Ectodermal cell (in vitro differentiated cells): Measurements from ENCODE around the gene SLC38A10.

Experiments used
- H3K27ac ChIP-seq: 2 replicates; pipeline ENCODE4 v1.7.0; 2013; ENCODE audit warnings: mild to moderate bottlenecking, low read depth, low read length; ENCODE audit not compliant: insufficient read depth, poor library complexity, severe bottlenecking
- H3K27me3 ChIP-seq: 2 replicates; pipeline ENCODE4 v1.7.0; 2013; ENCODE audit warnings: mild to moderate bottlenecking, low read length; ENCODE audit not compliant: insufficient read depth, control insufficient read depth, poor library complexity, severe bottlenecking
- H3K36me3 ChIP-seq: one replicate; pipeline ENCODE4 v1.7.0; 2013; ENCODE audit warnings: low read length; ENCODE audit not compliant: control insufficient read depth, insufficient read depth
- H3K4me1 ChIP-seq: one replicate; pipeline ENCODE4 v1.7.0; 2013; ENCODE audit warnings: low read length; ENCODE audit not compliant: control insufficient read depth, insufficient read depth
- H3K4me3 ChIP-seq: 2 replicates; pipeline ENCODE4 v1.7.0; 2013; ENCODE audit warnings: low read depth, low read length, control low read depth; ENCODE audit not compliant: insufficient read depth
- H3K9me3 ChIP-seq: 2 replicates; pipeline ENCODE4 v1.7.0; 2013; ENCODE audit warnings: mild to moderate bottlenecking, low read length, moderate library complexity; ENCODE audit not compliant: control insufficient read depth
- WGBS, 2 experiments: methylation state at CpG; one replicate each; pipeline ENCODE4 v1.1.7; 2013; ENCODE audit warnings: missing lambda C conversion rate in 2 of 2; 5-methylcytosine and 5-hydroxymethylcytosine counted together

Gene SLC38A10

GRCh38 chr17:81240761-81241160 lies 54.3 kb downstream of the SLC38A10 start:
- Histone ChIP-seq H3K9me3 (no peaks in the 10 kb centered on the region), H3K36me3 (no peaks in the 10 kb centered on the region), H3K4me3 (no peak overlapping the region), H3K4me1 (peaks cover 12% of the 10 kb centered on the region), H3K27me3 (no peaks in the 10 kb centered on the region), H3K27ac (no peak overlapping the region)
- 94% methylated on average over 8 of the region's 8 CpGs for WGBS, 2 experiments

- Histone ChIP-seq H3K4me1 (peaks cover 12% of the 10 kb centered on the region), H3K4me3 (peak overlapping the region; percentile 96), H3K9me3 (no peaks in the 10 kb centered on the region), H3K27ac (no peak overlapping the region), H3K36me3 (no peaks in the 10 kb centered on the region), H3K27me3 (no peaks in the 10 kb centered on the region)
- 21 to 22% methylated on average over 37 of the region's 37 CpGs for WGBS, 2 experiments
Observed at GRCh38 chr17:81239714-81240555, 55.2 kb downstream of the SLC38A10 start.

GRCh38 chr17:81238815-81239713 lies 56.0 kb downstream of the SLC38A10 start, which contains the start of the genes NDUFAF8 and TEPSIN:
Gene NDUFAF8 (plus strand): TSS chr17:81239318. CDS start chr17:81239364, 46 bp downstream.
Gene TEPSIN (minus strand): TSS chr17:81239055. CDS start chr17:81239033, 22 bp downstream.
- Histone ChIP-seq H3K27ac (no peak within 1 kb of the TSS), H3K9me3 (no peaks in the 10 kb centered on the region), H3K4me1 (peaks cover 12% of the 10 kb centered on the region), H3K27me3 (no peaks in the 10 kb centered on the region), H3K4me3 (peak within 1 kb of the TSS; percentile 96), H3K36me3 (no peaks in the 10 kb centered on the region)
- WGBS, 2 experiments, result 0% methylated on average over 100 of the region's 100 CpGs

GRCh38 chr17:81238490-81238814 lies 56.7 kb downstream of the SLC38A10 start:
- Histone ChIP-seq H3K36me3 (no peaks in the 10 kb centered on the region), H3K4me1 (peaks cover 12% of the 10 kb centered on the region), H3K27ac (no peak overlapping the region), H3K4me3 (peak overlapping the region; percentile 96), H3K27me3 (no peaks in the 10 kb centered on the region), H3K9me3 (no peaks in the 10 kb centered on the region)
- WGBS, 2 experiments, result 1% methylated on average over 26 of the region's 26 CpGs

- Histone ChIP-seq H3K4me1 (peaks cover 12% of the 10 kb centered on the region), H3K9me3 (no peaks in the 10 kb centered on the region), H3K4me3 (peak overlapping the region; percentile 96), H3K27me3 (no peaks in the 10 kb centered on the region), H3K27ac (no peak overlapping the region), H3K36me3 (no peaks in the 10 kb centered on the region)
- 69 to 70% methylated on average over 36 of the region's 36 CpGs for WGBS, 2 experiments
Observed at GRCh38 chr17:81237591-81238489, 57.3 kb downstream of the SLC38A10 start.

GRCh38 chr17:81236784-81237183 lies 58.3 kb downstream of the SLC38A10 start:
- Histone ChIP-seq H3K4me3 (no peak overlapping the region), H3K27ac (no peak overlapping the region), H3K9me3 (no peaks in the 10 kb centered on the region), H3K4me1 (peaks cover 12% of the 10 kb centered on the region), H3K27me3 (no peaks in the 10 kb centered on the region), H3K36me3 (no peaks in the 10 kb centered on the region)
- WGBS, 2 experiments, result 96% methylated on average over 21 of the region's 21 CpGs

- no peak overlapping the region for H3K4me3 ChIP-seq
- peaks cover 12% of the 10 kb centered on the region for H3K4me1 ChIP-seq
- H3K36me3 ChIP-seq, result peaks cover 5% of the 10 kb centered on the region
- no peak overlapping the region for H3K27ac ChIP-seq
- no peaks in the 10 kb centered on the region for H3K27me3 ChIP-seq
- 93 to 94% methylated on average over 32 of the region's 32 CpGs for WGBS, 2 experiments
- no peaks in the 10 kb centered on the region for H3K9me3 ChIP-seq
Observed at GRCh38 chr17:81235822-81236740, 59.0 kb downstream of the SLC38A10 start.

GRCh38 chr17:81234940-81235821 lies 59.9 kb downstream of the SLC38A10 start:
- Histone ChIP-seq H3K9me3 (no peaks in the 10 kb centered on the region), H3K36me3 (peaks cover 8% of the 10 kb centered on the region), H3K27me3 (no peaks in the 10 kb centered on the region), H3K27ac (no peak overlapping the region), H3K4me3 (no peak overlapping the region), H3K4me1 (peaks cover 11% of the 10 kb centered on the region)
- 94 to 95% methylated on average over 26 of the region's 26 CpGs for whole genome bisulfite sequencing, 2 experiments
